ENCODE measurements around the gene POLR3K.
"Not testable (repeated sequence)": the region's sequence is repeated elsewhere in the genome, so short reads cannot be mapped to it uniquely, and the experiment has no call there.

Gene POLR3K

GRCh38 chr16:63998-64913, 10.8 kb upstream of the POLR3K start:
- DNase-seq, result no peak

- no peak for DNase-seq
Measured at GRCh38 chr16:63466-63865, 10.1 kb upstream of the POLR3K start.

- no peak for DNase-seq
Measured at GRCh38 chr16:62968-63391, 9.6 kb upstream of the POLR3K start.

- no peak for DNase-seq
Measured at GRCh38 chr16:62283-62967, 9.0 kb upstream of the POLR3K start.

GRCh38 chr16:61879-62281, 8.5 kb upstream of the POLR3K start:
- no peak for DNase-seq

- no peak for DNase-seq
Measured at GRCh38 chr16:60929-61878, 7.8 kb upstream of the POLR3K start.

- DNase-seq, result no peak
Measured at GRCh38 chr16:60166-60565, 6.8 kb upstream of the POLR3K start.

GRCh38 chr16:59440-60059, 6.1 kb upstream of the POLR3K start:
- no peak for DNase-seq

- DNase-seq, result no peak
Measured at GRCh38 chr16:58491-59439, 5.4 kb upstream of the POLR3K start.

- no peak for DNase-seq
Measured at GRCh38 chr16:57711-58110, 4.3 kb upstream of the POLR3K start.

- no peak for DNase-seq
Measured at GRCh38 chr16:56231-56927, 3.0 kb upstream of the POLR3K start.

GRCh38 chr16:55571-56136, 2.2 kb upstream of the POLR3K start:
- no peak for DNase-seq

- DNase-seq, result no peak
Measured at GRCh38 chr16:54237-54581, 801 bp upstream of the POLR3K start.

GRCh38 chr16:50769-51591, 2.4 kb downstream of the POLR3K start:
- DNase-seq, result no peak

GRCh38 chr16:47234-47633, 6.2 kb downstream of the POLR3K start:
- no peak for DNase-seq

- DNase-seq, result not testable (repeated sequence)
Measured at GRCh38 chr16:46510-46909, 6.9 kb downstream of the POLR3K start.

- DNase-seq, result no peak
Measured at GRCh38 chr16:45454-45853, 8.0 kb downstream of the POLR3K start.

GRCh38 chr16:44655-45054, 8.8 kb downstream of the POLR3K start:
- DNase-seq, result no peak

GRCh38 chr16:43294-43693, 10.1 kb downstream of the POLR3K start:
- no peak for DNase-seq

- DNase-seq, result no peak
Measured at GRCh38 chr16:42691-43090, 10.7 kb downstream of the POLR3K start.

All from activated naive CD4-positive, alpha-beta T cell treated with Interleukin-2 at 50 U/mL for 16 hours (primary cell).